ENCODE data around the gene GCK.
"Not testable (repeated sequence)": the region's sequence is repeated elsewhere in the genome, so short reads cannot be mapped to it uniquely, and the experiment has no call there.

The GCK gene

DNA sequence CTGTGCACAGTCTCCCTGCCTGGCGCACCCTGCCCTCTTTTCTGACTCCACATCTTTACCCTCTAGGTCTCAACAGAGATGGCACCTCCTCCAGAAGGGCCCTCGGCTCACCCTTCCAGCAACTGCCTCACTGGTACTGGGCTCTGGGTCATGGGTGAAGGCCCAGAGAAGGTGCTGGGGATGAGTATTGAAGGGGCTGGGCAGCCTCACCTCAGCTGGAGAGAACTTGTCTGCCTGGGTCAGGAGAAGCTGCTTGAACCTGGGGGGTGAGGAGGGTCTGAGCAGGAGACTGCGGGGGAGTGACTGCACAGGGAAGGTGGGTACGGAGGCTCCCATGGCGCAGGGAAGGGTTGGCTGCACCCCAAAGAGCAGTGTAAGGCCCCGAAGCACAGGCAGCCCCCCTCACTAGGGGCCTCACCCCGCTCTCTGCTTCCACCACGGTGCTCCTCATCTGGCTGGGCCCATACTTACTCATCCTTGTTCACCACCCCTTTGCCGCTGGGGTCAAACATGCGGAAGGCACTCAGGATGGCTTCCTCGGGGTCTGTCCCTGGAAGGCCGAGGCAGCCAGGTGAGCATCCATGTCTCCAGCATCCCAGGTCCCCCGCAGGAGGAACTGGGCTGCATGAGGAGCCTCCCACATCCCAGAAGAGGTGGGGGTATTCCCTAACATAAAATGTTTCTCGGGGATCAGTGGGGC lies 49.8 kb downstream of the GCK start:
- in situ Hi-C loops (cut with HindIII; ENCODE audit: low pct_ligation_motif_present, low pct_unique_long_range_greater_than_20kb, low sequenced_read_pairs), result no loop called here
- DNase-seq, result no peak

GRCh38 chr7:44138698-44139097 lies 50.5 kb downstream of the GCK start:
- no peak for DNase-seq
- in situ Hi-C loops (cut with HindIII; ENCODE audit: low pct_ligation_motif_present, low pct_unique_long_range_greater_than_20kb, low sequenced_read_pairs), result no loop called here

DNA sequence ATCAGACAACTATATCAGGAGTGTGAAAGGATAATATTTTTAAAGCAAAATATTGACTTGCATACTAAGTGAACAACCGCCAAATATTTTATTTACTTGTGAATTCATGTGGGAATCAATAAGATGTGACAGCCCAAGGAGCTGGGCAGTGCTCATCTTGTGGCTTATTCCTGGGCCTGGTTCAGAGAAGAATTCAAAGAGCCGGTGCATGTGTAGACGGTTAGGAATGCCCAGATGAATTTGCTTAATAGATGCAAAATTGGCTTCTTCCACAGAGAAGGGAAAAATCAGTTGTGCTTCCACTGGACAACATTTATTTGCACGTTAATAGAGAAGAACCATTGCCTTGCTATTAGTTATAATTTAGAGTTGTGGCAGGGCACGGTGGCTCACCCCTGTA lies 52.5 kb downstream of the GCK start:
- in situ Hi-C loops (cut with HindIII; ENCODE audit: low pct_ligation_motif_present, low pct_unique_long_range_greater_than_20kb, low sequenced_read_pairs), result no loop called here
- DNase-seq, result no peak

- DNase-seq, result no peak
- in situ Hi-C loops (cut with HindIII; ENCODE audit: low pct_ligation_motif_present, low pct_unique_long_range_greater_than_20kb, low sequenced_read_pairs), result no loop called here
These were observed 54.2 kb downstream of the GCK start for GRCh38 chr7:44134943-44135628.

GRCh38 chr7:44133295-44133694 lies 55.9 kb downstream of the GCK start:
- DNase-seq, result no peak
- in situ Hi-C loops (cut with HindIII; ENCODE audit: low pct_ligation_motif_present, low pct_unique_long_range_greater_than_20kb, low sequenced_read_pairs), result no loop called here

DNA sequence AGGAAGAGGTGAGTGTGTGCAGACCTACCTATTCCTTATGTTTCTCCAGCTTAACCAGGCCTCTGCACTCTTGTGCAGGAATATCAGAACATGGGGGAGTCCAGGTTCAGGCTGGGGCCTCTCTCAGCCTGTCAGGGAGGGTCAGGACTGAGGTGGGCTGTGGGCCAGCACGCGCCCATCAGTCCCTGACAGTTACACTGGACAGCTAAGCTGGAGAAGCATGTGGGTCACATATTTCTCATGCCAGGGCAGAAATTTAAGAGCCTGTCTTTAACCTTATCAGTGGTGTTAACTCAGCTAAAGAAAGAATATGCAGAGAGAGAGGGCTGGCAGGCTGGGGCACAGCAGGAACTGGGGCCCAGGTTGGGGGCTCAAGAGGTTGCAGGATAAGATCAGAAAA lies 57.2 kb downstream of the GCK start:
- in situ Hi-C loops (cut with HindIII; ENCODE audit: low pct_ligation_motif_present, low pct_unique_long_range_greater_than_20kb, low sequenced_read_pairs), result no loop called here
- DNase-seq, result peak; percentile 29

GRCh38 chr7:44131173-44132029 lies 57.8 kb downstream of the GCK start:
- in situ Hi-C loops (cut with HindIII; ENCODE audit: low pct_ligation_motif_present, low pct_unique_long_range_greater_than_20kb, low sequenced_read_pairs), result no loop called here
- peak; percentile 51 for DNase-seq

DNA sequence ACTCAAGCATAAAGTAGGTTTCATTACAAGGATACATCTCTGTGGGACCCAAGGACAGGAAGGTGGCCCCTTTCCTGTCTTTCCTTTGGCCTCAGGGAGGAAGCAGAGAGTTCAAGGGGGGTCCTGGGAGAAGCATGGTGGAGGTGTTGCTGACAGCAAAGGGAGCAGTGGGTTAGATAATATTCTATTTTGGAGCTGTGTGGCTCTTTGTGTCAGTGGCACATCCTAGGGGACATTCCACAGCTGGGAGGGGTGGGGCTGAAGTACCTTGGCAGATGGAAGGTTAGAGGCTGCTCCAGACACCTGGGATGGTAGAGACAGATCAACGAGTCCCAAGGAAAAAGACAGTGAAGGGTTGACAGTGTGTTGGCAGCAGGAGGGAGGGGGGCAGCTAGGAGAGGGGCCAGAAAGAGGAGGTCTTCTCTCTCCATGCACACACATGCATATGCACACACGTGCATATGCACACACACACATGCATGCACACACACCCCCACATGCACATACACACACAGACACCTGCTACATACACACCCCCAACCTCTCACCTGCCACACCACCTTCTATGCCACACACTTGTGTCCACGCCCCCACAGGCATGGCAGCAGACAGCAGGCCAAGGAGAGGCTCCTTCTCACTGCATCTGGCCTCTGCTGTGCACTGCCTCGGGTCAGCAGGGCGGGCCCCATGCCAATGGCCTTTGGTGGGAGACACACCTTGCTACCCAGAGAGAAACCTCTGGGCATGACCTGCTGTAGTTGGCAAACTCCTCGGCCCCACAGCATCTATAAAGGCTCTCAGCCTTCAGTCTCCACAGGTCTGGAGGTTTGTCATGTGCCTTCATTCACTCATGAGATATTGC lies 60.3 kb downstream of the GCK start:
- in situ Hi-C loops (cut with HindIII; ENCODE audit: low pct_ligation_motif_present, low pct_unique_long_range_greater_than_20kb, low sequenced_read_pairs), result no loop called here
- DNase-seq, result no peak

GRCh38 chr7:44127161-44127560 lies 62.1 kb downstream of the GCK start:
- in situ Hi-C loops (cut with HindIII; ENCODE audit: low pct_ligation_motif_present, low pct_unique_long_range_greater_than_20kb, low sequenced_read_pairs), result no loop called here
- no peak for DNase-seq

- DNase-seq; in situ Hi-C loops (cut with HindIII; ENCODE audit: low pct_ligation_motif_present, low pct_unique_long_range_greater_than_20kb, low sequenced_read_pairs): not testable (repeated sequence)
These were observed 62.7 kb downstream of the GCK start for GRCh38 chr7:44126574-44126973.

GRCh38 chr7:44124822-44125202 lies 64.4 kb downstream of the GCK start:
- no peak for DNase-seq
- in situ Hi-C loops (cut with HindIII; ENCODE audit: low pct_ligation_motif_present, low pct_unique_long_range_greater_than_20kb, low sequenced_read_pairs), result no loop called here

GRCh38 chr7:44123190-44124003 lies 65.8 kb downstream of the GCK start, which contains the start of gene POLD2:
POLD2 (minus strand) TSS chr7:44123548; CDS start chr7:44122053, 1,495 bp downstream.
- DNase-seq, result peak; percentile 99
- in situ Hi-C loops (cut with HindIII; ENCODE audit: low pct_ligation_motif_present, low pct_unique_long_range_greater_than_20kb, low sequenced_read_pairs), result no loop called here

DNA sequence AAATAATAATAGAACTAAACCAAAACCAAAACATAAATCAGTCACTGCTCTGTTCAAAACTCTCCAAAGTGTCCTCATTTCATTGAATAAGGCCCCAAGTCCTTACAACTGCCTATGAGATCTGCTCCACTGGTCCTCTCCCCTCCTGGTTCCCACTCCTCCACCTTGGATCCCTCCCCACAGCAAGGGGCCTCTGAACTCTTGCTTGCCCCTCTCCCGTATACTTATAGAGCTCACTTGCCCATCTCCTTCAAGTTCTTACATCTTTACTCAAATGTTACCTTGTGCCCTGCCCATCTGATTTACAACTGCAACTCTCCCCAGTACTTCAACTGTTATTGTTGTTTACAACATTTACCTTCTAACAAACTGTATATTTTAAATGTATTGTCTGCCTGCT lies 66.7 kb downstream of the GCK start:
- in situ Hi-C loops (cut with HindIII; ENCODE audit: low pct_ligation_motif_present, low pct_unique_long_range_greater_than_20kb, low sequenced_read_pairs), result no loop called here
- DNase-seq, result no peak

GRCh38 chr7:44121761-44122420 lies 67.3 kb downstream of the GCK start:
- in situ Hi-C loops (cut with HindIII; ENCODE audit: low pct_ligation_motif_present, low pct_unique_long_range_greater_than_20kb, low sequenced_read_pairs), result no loop called here
- no peak for DNase-seq

GRCh38 chr7:44120395-44120794 lies 68.8 kb downstream of the GCK start:
- DNase-seq, result no peak
- in situ Hi-C loops (cut with HindIII; ENCODE audit: low pct_ligation_motif_present, low pct_unique_long_range_greater_than_20kb, low sequenced_read_pairs), result no loop called here

DNA sequence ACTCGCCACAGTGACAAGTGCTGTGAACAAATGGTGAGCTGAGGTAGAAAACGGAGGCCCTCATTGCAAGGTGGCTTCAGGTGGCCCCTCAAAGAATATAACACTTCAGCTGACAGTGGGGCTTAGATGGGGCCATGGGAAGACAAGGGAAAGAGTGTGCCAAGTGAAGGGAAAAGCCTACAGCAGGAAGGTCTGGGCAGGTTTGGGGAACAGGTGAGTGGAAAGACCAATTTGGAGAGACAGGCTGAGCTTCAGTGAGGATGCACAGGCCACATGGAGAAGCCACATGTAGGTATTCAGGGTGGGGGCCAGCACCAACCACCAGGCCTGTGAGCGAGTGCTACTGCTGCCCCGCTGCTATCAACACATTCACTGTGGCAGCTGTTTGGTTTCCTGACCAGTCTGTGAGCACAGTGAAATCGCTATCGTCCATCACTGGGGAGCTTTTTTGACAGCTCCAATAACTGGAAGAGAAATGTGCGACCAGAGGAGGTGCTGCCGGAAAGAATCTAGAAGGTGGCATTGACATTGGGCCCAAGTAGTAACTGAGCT lies 69.3 kb downstream of the GCK start:
- in situ Hi-C loops (cut with HindIII; ENCODE audit: low pct_ligation_motif_present, low pct_unique_long_range_greater_than_20kb, low sequenced_read_pairs), result no loop called here
- DNase-seq, result no peak

GRCh38 chr7:44117801-44118429 lies 71.3 kb downstream of the GCK start:
- in situ Hi-C loops (cut with HindIII; ENCODE audit: low pct_ligation_motif_present, low pct_unique_long_range_greater_than_20kb, low sequenced_read_pairs), result no loop called here
- DNase-seq, result no peak
